ENCODE measurements around the gene ARMC8. TPM values are rescaled to one million over a fixed set of nuclear protein-coding genes. Genes with fewer than 3 reads are reported as not detected.

The ARMC8 gene
- total RNA-seq = 34.3 and 46.0 TPM in 2 replicates

DNA sequence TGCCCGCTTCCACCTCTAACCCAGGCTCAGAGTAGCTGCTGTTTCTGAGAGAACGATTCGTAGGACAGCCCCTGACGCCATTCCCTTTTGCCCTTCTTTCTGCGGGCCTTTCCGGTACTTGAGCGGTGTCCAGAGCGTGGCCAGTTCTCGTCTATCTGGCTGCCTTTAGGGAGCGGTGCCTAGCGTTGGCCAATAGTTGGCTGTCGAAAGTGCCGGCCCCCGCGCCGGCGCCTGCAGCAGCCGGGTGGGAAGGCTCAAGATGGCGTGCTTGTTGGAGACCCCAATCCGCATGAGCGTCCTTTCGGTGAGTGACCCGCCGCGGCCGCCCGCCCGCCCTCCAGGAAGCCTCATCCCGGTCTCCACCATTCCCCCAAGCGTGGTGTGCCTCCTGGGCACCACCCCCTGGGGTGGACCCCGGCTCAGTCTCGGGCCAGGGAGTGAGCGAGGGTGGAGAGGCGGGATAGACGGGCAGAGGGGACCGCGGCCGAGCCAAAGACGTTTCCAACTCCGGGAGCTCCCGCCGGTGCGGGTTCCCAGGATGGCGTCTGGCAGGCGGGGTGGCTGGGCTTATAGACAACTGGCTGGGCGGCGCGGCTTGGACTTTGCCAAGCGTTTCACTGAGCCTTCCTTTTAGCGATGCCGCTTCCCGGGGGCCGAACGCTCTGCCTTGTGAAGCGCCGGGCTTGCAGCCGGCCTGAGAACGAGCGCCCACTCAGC is at the start of gene ARMC8:
ARMC8 (plus strand) TSS at position 6 of the 717 bp plus-strand sequence; CDS start at position 260, 254 bp downstream.

GRCh38 chr3:138174421-138175131 is 12.5 kb upstream of the ARMC8 start, which contains the start of gene DBR1:
Gene DBR1, minus strand, starts transcription at chr3:138174921. Its CDS starts 126 bp downstream, at chr3:138174795.

GRCh38 chr3:138329127-138329983 is 142.3 kb downstream of the ARMC8 start, which contains the start of gene NME9:
Gene NME9, minus strand, starts transcription at chr3:138329851. Its CDS starts 516 bp downstream, at chr3:138329335.

Other genes starting within 250 kb of the ARMC8 start
- gene CLDN18, start 177.1 kb upstream of the ARMC8 start, total RNA-seq = not detected in 2 replicates
- 18.2 and 26.0 TPM in 2 replicates for gene DZIP1L, start 71.7 kb upstream of the ARMC8 start, total RNA-seq
- not detected in 2 replicates for gene A4GNT, start 54.9 kb upstream of the ARMC8 start, total RNA-seq
- 14.9 and 17.7 TPM in 2 replicates for gene DBR1, start 12.4 kb upstream of the ARMC8 start, total RNA-seq
- not detected in 2 replicates for gene NME9, start 142.6 kb downstream of the ARMC8 start, total RNA-seq
- 39.7 and 42.7 TPM in 2 replicates for gene MRAS, start 161.3 kb downstream of the ARMC8 start, total RNA-seq
- gene ESYT3, start 247.3 kb downstream of the ARMC8 start, total RNA-seq = 0.12 and 0.26 TPM in 2 replicates